IPS DF 4.7 (cell line): ENCODE measurements around the gene ESRRG.

ENCODE experiments used
- DNase-seq: peaks from one replicate; pipeline ENCODE4 v3.0.0-alpha.2; 2013; ENCODE audit warnings: low spot score; ENCODE audit errors: extremely low read depth

Gene ESRRG

DNA sequence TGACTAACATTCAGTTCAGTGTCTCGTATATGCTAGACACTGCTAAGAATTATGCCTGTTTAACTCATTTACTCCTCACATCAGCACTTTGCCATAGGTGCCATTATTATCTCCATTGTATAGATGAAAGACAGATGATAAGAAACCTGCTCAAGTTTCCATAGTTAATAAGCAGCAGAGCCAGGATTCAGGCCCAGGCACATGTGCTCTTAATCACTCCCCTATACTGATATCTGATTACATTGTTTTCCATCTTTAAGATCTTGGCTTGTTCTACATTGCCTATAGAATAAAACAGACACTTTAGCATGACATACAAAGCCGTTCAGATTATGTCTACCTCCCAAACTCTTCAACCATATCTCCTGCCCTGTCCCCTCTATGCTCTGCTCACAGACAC is 269.5 kb downstream of the ESRRG start:
- no peak for DNase-seq
